GM19351 (cell line): ENCODE results near the gene ADO.

ENCODE experiments used
- ATAC-seq: cut with Tn5 transposase; IDR thresholded peaks from one replicate; pipeline ENCODE4 v1.9.1; 2021; ENCODE audit warnings: mild to moderate bottlenecking, moderate library complexity; ENCODE audit not compliant: unreplicated experiment

Gene ADO

GRCh38 chr10:62790571-62790970 is 13.9 kb upstream of the ADO start:
- ATAC-seq, result no peak

- no peak for ATAC-seq
These were observed 12.3 kb upstream of the ADO start for GRCh38 chr10:62792261-62792660.

GRCh38 chr10:62794306-62794705 is 10.2 kb upstream of the ADO start:
- no peak for ATAC-seq

GRCh38 chr10:62795100-62795499 is 9.4 kb upstream of the ADO start:
- ATAC-seq, result no peak

- ATAC-seq, result no peak
These were observed 8.8 kb upstream of the ADO start for GRCh38 chr10:62795762-62796161.

- no peak for ATAC-seq
These were observed 7.6 kb upstream of the ADO start for GRCh38 chr10:62796896-62797295.

GRCh38 chr10:62801871-62802270 is 2.6 kb upstream of the ADO start:
- no peak for ATAC-seq

- no peak for ATAC-seq
These were observed 680 bp upstream of the ADO start for GRCh38 chr10:62803724-62804355.

GRCh38 chr10:62805231-62806099 is 945 bp downstream of the ADO start:
- ATAC-seq, result peak; percentile 8

- no peak for ATAC-seq
These were observed 1.7 kb downstream of the ADO start for GRCh38 chr10:62806251-62806650.

GRCh38 chr10:62810156-62810902 is 5.8 kb downstream of the ADO start:
- ATAC-seq, result no peak

- ATAC-seq, result peak; percentile 55
These were observed 6.8 kb downstream of the ADO start for GRCh38 chr10:62811159-62811875.

- ATAC-seq, result no peak
These were observed 8.3 kb downstream of the ADO start for GRCh38 chr10:62812672-62813439.

GRCh38 chr10:62813453-62813852 is 8.9 kb downstream of the ADO start:
- ATAC-seq, result no peak

GRCh38 chr10:62813981-62814380 is 9.5 kb downstream of the ADO start:
- ATAC-seq, result no peak

GRCh38 chr10:62814756-62815380 is 10.3 kb downstream of the ADO start:
- ATAC-seq, result no peak

GRCh38 chr10:62815381-62816075 is 11.0 kb downstream of the ADO start:
- no peak for ATAC-seq

- ATAC-seq, result no peak
These were observed 11.5 kb downstream of the ADO start for GRCh38 chr10:62816076-62816330.

- ATAC-seq, result peak; percentile 67
These were observed 12.0 kb downstream of the ADO start, which contains the start of gene EGR2 for GRCh38 chr10:62816331-62817120. Gene EGR2, minus strand, starts transcription at chr10:62816366. Its CDS starts 337 bp downstream, at chr10:62816029.
